Smooth muscle cell (in vitro differentiated cells): ENCODE measurements around the gene DSG2. TPM values are rescaled to one million over a fixed set of nuclear protein-coding genes. Genes with fewer than 3 reads are reported as not detected.

Experiments
- DNase-seq: peaks from one replicate; lab custom pipeline; 2025; ENCODE audit not compliant: unreplicated experiment; lab: John Stamatoyannopoulos, UW
- H2AFZ ChIP-seq: fragments of 200-600 bp; sonication (generic); 2 replicates; pipeline ENCODE4 v1.6.0; 2016; ENCODE audit warnings: antibody characterized with exemption, low read depth, mild to moderate bottlenecking
- H3F3A ChIP-seq: fragments of 200-600 bp; sonication (generic); 2 replicates; pipeline ENCODE4 v1.6.0; 2017; ENCODE audit warnings: antibody characterized with exemption, low read depth
- H3K27ac ChIP-seq: fragments of 200-600 bp; sonication (generic); 2 replicates; pipeline ENCODE4 v1.5.1; 2016; ENCODE audit warnings: low read depth, mild to moderate bottlenecking
- H3K27me3 ChIP-seq: fragments of 200-600 bp; sonication (generic); 2 replicates; pipeline ENCODE4 v1.6.1; 2016; ENCODE audit warnings: low read depth, mild to moderate bottlenecking
- H3K36me3 ChIP-seq: fragments of 200-600 bp; sonication (generic); 2 replicates; pipeline ENCODE4 v1.5.1; 2016; ENCODE audit warnings: low read depth
- H3K4me1 ChIP-seq: fragments of 200-600 bp; sonication (generic); 2 replicates; pipeline ENCODE4 v1.5.1; 2016; ENCODE audit warnings: low read depth
- H3K4me2 ChIP-seq: fragments of 200-600 bp; sonication (generic); 2 replicates; pipeline ENCODE4 v1.6.0; 2016; ENCODE audit warnings: mild to moderate bottlenecking
- H3K4me3 ChIP-seq: fragments of 200-600 bp; sonication (generic); 2 replicates; pipeline ENCODE4 v1.5.1; 2016; ENCODE audit warnings: mild to moderate bottlenecking
- H3K79me2 ChIP-seq: fragments of 200-600 bp; sonication (generic); 2 replicates; pipeline ENCODE4 v1.6.0; 2016; ENCODE audit warnings: low read depth, mild to moderate bottlenecking
- H3K9ac ChIP-seq: fragments of 200-600 bp; sonication (generic); 2 replicates; pipeline ENCODE4 v1.6.0; 2016; ENCODE audit warnings: low read depth
- H3K9me3 ChIP-seq: fragments of 200-600 bp; sonication (generic); replicated peaks from 2 replicates; pipeline ENCODE4 v1.5.1; 2016; ENCODE audit warnings: low read depth
- H4K20me1 ChIP-seq: fragments of 200-600 bp; sonication (generic); 2 replicates; pipeline ENCODE4 v1.6.0; 2016; ENCODE audit warnings: low read depth
- CTCF ChIP-seq: fragments of 200-600 bp; sonication (generic); IDR thresholded peaks from 2 replicates; pipeline ENCODE4 v1.5.1; 2017; ENCODE audit warnings: borderline replicate concordance, mild to moderate bottlenecking, antibody characterized with exemption; ENCODE audit not compliant: insufficient read depth, poor library complexity, severe bottlenecking
- WGBS: methylation state at CpG from one replicate; pipeline ENCODE4 v1.1.7; 2016; ENCODE audit warnings: low lambda C conversion rate; 5-methylcytosine and 5-hydroxymethylcytosine counted together
- polyA plus RNA-seq: library from polyadenylated mRNA; unstranded; fragments of >200 nt; fragmentation: Nextera tagmentation; extraction: Ambion mirVana; gene quantifications from 2 replicates; pipeline ENCODE4 v1.2.1, GENCODE V29; 2016
- total RNA-seq: library from RNA; depleted of rRNA; stranded (reverse); fragments of >200 nt; gene quantifications from 2 replicates; pipeline ENCODE4 v1.2.3, GENCODE V29; 2014

The DSG2 gene
- total and polyA plus RNA-seq, 2 experiments from 2014 or later: 53.9 to 138 TPM

- Histone ChIP-seq H3K27ac (no peak within 1 kb of the TSS), H3K4me1 (peaks cover 5% of the 10 kb centered on the region), H4K20me1 (no peaks in the 10 kb centered on the region), H2AFZ (no peak within 1 kb of the TSS), H3K9me3 (no peaks in the 10 kb centered on the region), H3K79me2 (no peaks in the 10 kb centered on the region), H3F3A (peaks cover 5% of the 10 kb centered on the region), H3K27me3 (no peaks in the 10 kb centered on the region), H3K9ac (no peak within 1 kb of the TSS), H3K4me3 (peak within 1 kb of the TSS; percentile 23), H3K4me2 (no peak within 1 kb of the TSS), H3K36me3 (no peaks in the 10 kb centered on the region)
- WGBS: 89% methylated on average over 5 of the region's 5 CpGs
- DNase-seq: no peak
- no peak for TF ChIP-seq CTCF
Measured at GRCh38 chr18:31591628-31592027, 93.7 kb downstream of the DSG2 start, which contains the start of gene TTR. Gene TTR, plus strand, starts transcription at chr18:31591877. Its CDS starts 26 bp downstream, at chr18:31591903.

- Histone ChIP-seq H3K4me3 (peak overlapping the region; percentile 23), H3K27me3 (no peaks in the 10 kb centered on the region), H3K9me3 (no peaks in the 10 kb centered on the region), H3K27ac (no peak overlapping the region), H3F3A (peaks cover 8% of the 10 kb centered on the region), H2AFZ (no peak overlapping the region), H3K36me3 (no peaks in the 10 kb centered on the region), H3K79me2 (no peaks in the 10 kb centered on the region), H3K9ac (no peak overlapping the region), H4K20me1 (no peaks in the 10 kb centered on the region), H3K4me2 (no peak overlapping the region), H3K4me1 (no peaks in the 10 kb centered on the region)
- 85% methylated on average over 10 of the region's 10 CpGs for WGBS
- DNase-seq: no peak
- TF ChIP-seq CTCF: no peak
Measured at GRCh38 chr18:31592506-31593157, 94.7 kb downstream of the DSG2 start.

GRCh38 chr18:31595121-31595771 lies 97.3 kb downstream of the DSG2 start:
- Histone ChIP-seq H3K9ac (peak overlapping the region; percentile 81), H3K4me2 (peak overlapping the region; percentile 59)

More at GRCh38 chr18:31595121-31595771, 97.3 kb downstream of the DSG2 start:
- peak overlapping the region; percentile 94 for H3K27ac ChIP-seq
- H3K36me3 ChIP-seq: no peaks in the 10 kb centered on the region
- no peaks in the 10 kb centered on the region for H3K4me1 ChIP-seq
- H3K27me3 ChIP-seq: no peaks in the 10 kb centered on the region
- no peaks in the 10 kb centered on the region for H4K20me1 ChIP-seq
- peaks cover 11% of the 10 kb centered on the region for H3F3A ChIP-seq
- no peak for DNase-seq
- no peaks in the 10 kb centered on the region for H3K79me2 ChIP-seq
- TF ChIP-seq CTCF: no peak
- WGBS: 90% methylated on average over 5 of the region's 5 CpGs
- no peaks in the 10 kb centered on the region for H3K9me3 ChIP-seq
- peak overlapping the region; percentile 30 for H2AFZ ChIP-seq
- no peak overlapping the region for H3K4me3 ChIP-seq
